DMS53 treated with DMSO at 0.1 percent for 48 hours (cell line): ENCODE measurements around the gene RRAS.

Source experiments
- DNase-seq: peaks from one replicate; lab custom pipeline; 2025; ENCODE audit not compliant: unreplicated experiment; lab: John Stamatoyannopoulos, UW

RRAS gene

DNA sequence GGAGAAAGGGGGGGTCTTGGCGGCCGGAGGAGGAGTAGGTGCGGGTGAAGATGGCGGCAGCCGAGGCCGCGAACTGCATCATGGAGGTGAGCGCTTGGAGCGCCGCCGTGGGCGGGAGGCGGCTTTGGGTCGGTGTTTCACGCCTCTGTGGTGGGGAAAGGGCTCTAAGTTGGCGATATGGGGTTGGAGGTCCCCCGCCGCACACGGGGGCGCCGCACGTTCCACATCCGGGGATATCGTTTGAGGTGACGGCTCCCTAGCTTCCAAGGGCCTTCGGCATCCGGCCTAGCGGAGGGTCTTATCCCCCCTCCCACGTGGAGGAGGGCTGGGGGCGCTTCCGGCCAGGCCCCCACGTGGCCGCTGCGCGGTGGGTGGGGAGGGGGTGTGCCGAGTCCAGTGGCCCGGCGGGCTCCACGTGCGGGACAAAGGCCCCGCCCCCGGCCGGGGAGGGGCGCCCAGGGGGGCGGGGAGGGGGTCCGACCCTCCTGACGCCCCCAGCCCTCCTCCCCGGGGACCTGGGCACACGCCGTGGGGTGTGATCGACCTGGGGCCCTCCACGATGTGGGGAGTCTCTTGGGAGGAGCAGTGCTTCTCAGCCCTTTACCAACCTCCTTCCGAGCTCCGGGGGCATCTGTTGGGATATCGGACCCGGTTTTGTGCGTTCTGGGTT lies 37.4 kb upstream of the RRAS start, which contains the start of gene PRMT1:
PRMT1 (plus strand) TSS at position 41 of the 670 bp plus-strand sequence; CDS start at position 51, 10 bp downstream.
- DNase-seq: no peak

GRCh38 chr19:49676784-49677230 lies 36.9 kb upstream of the RRAS start:
- DNase-seq: peak; percentile 100

DNA sequence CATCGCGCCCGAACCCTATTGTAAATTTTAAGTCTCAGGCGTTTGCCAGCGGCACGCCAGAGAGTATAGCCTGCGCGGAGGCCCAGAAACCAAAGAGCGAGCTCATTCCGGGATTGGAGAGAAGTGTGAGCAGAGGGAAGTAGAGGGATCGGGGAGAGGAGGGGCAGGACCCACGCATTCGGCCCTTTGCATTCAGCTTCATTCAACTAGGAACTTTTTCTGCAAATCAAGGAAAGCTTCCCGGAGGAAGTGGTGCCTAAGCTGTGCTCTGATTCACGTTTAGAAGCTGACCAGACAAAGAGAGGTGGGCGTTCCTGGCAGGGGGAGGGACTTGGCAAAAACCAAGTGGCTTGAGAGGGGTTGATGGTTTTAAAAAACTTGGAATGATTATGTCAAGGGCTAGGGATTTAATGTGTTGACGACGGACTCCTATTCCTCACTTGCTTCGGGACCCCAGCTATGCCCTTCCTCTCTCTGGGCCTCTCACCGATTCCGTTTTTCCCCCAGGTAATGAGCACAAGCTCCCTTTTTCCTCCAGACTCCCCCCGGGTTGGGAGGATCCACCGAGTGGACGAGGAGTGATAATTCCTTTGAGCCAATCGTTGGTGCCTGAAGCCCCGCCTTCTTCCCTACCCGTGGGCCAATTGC lies 36.3 kb upstream of the RRAS start:
- DNase-seq: peak; percentile 81

DNA sequence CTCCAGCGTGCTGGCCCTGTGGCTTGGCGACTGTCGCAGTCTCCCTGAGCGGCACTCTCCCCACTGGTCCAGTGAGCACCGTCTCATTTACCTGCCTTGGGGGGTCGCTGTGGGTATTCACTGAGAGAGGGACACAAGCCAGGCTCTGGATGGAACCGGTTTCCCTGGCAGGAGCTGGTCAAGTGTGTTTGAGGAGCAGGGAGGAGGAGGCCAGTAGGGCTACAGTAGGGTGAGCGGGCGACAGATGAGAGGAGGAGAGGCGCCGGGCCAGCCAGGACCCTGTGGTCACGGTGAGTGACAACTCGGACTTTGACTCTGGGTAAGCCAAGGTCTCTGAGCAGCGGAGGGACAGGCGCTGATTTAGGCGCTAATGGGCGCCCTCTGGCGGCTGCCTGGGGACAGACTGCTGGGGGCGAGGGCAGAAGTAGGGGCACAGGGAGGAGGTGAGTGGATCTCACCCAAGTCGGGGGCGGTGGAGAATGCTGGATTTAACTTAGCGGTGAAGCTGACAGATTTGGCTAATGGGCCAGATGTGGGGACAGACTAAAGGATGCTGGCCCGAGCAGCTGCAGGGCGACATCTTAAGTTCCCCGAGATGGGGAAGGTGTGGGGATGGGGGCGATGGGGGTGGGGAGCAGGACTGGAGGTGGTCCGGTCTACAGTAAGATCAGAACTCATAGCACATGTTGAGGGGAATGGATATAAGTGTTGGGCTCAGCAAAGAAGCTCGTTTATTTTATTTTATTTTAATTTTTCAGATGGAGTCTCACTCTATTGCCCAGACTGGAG lies 32.4 kb upstream of the RRAS start:
- DNase-seq: peak; percentile 80

GRCh38 chr19:49669516-49669915 lies 29.6 kb upstream of the RRAS start:
- no peak for DNase-seq

DNA sequence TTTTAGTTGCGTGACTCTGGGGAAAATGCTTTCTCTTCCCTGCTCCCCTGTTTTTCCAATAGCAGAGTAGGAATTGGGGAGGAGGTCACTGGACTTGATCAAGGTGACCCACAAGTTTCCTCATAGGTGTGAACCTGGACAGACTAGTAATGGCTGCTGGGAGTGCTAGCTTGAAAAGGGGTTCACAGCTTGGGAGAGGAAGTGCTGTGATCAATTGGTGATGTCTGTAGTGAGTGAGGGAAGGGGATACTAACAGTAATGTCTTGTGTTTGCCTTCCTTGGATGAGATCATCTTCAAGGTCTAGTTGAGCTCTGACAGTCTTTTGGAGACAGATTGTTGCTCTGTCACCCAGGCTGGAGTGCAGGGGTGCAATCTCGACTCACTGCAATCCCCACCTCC lies 27.5 kb upstream of the RRAS start:
- DNase-seq: no peak

- DNase-seq: no peak
Measured at GRCh38 chr19:49666120-49666444, 26.1 kb upstream of the RRAS start.

DNA sequence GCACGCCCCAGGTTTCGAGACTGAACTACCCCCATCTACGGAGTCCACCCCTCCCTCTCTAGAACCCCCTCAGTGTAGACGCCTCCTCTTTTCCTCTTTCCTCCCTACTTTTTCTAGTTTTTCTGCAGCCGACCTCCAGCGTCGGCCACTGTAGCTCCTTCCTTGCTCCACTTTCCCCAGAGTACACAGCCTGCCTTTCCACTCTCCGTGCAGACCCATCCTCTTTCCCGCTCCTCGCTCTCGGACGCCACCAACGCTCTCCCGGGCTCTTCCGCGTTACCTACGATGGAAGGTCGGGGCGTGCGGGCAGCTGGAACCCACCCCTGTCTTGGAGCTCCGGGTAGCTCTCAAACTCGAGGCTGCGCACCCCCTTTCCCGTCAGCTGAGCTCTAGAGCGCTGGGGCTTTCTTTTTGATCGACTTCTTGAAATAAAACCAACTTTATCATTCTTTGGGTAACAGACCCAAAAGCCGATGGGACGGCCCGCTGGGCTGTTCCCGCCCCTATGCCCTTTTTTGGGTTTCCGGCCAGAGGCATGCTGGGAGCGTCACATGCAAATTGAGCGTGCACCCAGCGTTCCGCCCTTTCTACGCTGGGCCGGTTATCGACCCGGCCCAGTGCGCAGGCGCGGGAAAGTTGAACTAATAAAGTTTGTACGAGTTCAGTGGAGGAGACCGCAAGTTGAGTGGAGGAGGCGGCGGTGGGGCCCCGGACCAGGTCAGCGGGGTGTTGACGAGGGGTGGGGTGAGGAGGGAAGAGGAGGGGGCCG lies 25.6 kb upstream of the RRAS start, which contains the start of the genes BCL2L12 and IRF3:
BCL2L12 (plus strand) TSS at position 583 of the 769 bp plus-strand sequence. CDS start 760 bp downstream, outside the sequence.
IRF3 (minus strand) TSS at position 507 of the 769 bp plus-strand sequence. CDS start 1,019 bp downstream, outside the sequence.
- DNase-seq: peak; percentile 73

GRCh38 chr19:49665036-49665350 lies 25.1 kb upstream of the RRAS start:
- no peak for DNase-seq

DNA sequence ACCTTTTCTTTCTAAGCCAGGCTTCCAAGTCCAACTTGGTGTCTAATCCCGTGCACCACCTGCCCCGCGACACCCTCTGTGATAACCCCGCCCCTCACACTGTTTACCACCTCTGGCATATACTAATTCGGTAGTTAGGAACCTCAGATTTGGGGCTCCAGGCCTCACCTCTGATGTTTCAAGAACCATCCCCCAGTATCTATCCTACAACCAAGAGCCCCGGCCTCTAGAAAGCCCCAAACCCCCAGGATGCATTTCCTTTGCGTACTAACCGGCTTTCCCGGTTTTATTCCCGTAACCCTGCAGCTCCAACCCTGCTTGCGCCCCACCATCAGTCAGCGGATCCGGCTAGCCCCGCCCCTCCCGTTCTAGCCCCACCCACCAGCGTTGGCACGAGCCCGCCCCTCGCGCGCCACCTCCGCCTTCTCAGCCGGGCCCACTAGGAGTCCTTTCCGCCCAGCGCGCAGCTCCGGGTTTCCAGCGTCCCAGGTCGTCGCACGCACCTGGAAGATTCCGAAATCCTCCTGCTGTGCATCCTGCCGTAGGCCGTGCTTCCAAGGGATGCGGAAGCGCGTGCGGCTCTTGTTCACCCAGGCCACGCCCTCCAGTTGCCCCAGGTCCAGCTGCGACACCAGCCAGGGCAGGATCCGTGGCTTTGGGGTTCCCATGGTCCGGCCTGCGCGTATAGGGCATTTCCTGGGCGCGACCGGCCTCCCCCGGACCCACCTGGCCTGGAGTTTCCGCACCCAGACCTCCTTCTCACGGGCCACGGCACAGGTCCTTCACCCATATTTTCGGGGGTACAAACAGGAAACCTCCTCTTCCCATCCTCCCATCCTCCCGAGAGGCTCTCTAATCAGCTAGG lies 24.5 kb upstream of the RRAS start:
- DNase-seq: peak; percentile 79

- DNase-seq: no peak
Measured at GRCh38 chr19:49663224-49663623, 23.3 kb upstream of the RRAS start.

DNA sequence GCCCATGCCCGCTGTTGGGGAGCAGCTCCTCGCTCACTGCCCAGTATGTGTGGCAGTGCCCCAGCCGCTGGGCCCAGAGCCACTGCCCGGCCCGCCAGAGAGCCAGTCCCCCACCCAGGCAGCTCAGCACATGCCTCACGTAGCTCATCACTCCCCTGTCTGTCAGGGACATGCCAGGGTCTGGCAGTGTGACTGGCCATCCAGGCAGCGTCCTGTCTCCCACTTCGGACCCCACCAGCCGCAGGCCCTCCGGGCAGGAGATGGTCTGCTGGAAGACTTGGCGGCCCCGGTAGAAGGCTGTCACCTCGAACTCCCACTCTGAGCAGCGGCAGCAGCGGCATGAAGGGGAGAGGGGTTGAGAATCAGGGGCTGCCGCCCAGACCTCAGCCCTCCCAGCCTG lies 22.1 kb upstream of the RRAS start:
- DNase-seq: no peak

DNA sequence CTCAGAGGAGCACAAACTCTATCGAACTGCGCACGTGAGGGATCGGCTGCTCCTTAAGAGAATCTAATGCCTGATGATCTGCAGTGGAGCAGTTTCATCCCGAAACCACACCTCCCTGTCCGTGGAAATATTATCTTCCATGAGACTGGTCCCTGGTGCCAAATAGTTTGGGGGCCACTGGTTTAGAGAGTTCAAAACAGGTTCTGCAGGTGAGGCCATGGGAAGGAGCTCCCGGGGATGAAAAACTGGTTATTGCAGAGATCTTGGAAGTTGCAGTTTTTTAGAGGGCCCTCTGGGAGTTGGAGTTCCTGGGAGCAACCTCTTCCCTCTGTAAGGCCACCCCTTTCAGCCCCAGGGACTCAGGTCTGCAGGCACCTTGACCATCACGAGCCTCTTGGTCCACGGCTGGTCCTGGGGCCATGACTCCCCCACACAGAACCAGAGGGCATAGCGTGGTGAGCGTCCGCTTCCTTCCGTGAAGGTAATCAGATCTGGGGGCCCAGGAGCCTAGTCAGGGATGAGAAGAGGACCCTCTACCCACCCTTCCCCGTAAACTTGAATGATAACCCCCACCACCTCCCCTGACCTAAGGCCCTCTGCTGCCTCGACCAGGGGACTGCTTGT lies 20.5 kb upstream of the RRAS start:
- DNase-seq: no peak

DNA sequence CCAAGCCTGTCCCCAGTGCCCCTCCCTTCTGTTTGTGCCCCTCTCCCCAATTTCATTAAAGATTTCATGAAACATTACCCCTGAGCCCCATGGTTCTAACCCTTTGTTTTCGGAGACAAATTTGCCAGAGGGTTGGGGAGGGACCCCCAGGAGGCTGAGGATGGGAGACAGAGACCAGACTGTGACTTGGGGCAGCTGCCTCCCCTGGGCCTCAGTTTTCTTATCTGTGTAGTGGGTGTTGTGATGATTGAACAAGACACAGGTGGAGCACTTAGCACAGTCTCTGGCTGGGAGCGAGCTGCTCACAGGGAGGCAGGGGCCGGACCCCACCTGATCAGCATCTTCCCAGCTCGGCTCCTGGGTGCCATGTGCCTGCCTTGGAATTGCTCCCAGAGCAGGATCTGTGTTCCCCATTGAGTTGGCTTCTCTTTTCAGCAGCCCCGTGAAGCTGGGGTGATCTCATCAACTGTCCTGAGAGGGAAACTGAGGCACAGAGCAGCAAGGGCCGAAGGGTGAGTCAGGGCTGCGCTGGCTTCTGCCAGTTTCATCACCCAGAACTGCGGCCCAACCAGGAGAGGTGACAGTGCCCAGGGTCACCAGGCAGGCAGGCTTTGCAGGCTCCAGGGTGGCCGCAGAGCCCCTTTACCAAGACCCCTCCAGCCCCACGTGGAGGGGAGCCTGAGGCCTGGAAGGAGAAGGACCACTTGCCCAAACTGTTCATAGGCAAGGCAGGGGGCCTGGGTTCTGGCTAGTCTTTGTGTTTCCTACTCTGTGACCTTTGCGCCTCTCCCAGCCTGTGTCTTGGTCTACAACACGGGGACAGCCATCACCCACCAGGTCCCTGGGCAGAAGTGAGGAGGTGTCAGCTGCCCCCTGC lies 18.9 kb upstream of the RRAS start:
- no peak for DNase-seq

- DNase-seq: no peak
Measured at GRCh38 chr19:49658139-49658517, 18.2 kb upstream of the RRAS start.

DNA sequence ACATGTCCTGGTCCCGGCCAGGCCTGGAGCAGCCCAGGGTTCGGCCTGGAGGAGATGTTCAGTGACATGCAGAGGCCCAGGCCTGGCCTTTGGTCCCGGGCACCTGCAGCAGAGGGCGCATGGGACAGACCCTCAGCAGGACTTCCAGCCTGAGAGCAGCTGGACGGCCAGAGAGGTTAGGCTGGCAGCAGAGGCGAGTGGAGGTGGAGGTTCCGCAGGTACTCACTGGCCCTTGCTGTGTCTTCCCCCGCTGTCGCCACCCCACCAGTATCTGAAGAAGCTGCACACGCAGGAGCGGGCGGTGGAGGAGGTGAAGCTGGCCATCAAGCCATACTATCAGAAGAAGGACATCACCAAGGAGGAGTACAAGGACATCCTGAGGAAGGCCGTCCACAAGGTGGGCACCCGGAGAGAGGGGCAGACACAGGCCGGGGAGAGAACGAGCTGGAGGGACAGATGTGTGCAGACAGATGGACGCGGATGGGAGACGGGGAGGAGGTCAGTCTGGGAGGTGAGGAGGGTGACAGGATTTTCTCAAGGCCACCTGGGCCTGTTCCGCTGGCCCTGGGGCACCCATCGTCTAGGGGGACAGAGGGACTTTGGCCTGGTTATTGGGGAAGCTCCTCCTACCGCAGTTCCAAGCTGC lies 17.7 kb upstream of the RRAS start:
- DNase-seq: no peak

DNA sequence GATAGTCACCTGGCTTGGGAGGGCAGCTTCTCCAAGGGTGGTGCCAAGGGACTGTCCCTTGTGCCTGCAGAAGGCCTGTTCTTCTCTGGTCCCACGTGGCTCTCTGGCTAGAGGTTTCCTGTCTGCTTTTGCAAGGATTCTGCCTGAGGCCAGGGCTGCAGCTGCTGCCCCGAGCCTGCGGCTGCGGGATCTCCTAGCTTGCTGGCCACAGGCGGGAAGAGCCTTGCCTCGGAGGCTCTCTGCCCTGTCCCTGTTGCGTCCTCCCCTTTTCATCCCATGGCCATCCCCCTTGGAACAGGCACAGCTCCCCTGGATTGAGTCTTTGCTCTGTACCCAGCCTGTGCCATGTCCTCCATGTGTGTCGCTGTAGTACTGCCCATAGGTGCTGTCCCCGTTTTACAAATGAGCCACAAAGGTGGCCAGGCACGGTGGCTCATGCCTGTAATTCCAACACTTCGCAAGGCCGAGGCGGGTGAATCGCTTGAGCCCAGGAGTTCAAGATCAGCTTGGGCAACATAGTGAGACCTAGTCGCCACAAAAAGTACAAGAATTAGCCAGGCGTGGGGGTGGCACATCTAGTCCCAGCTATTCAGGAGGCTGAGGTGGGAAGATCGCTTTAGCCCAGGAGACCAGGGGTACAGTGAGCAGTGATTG lies 16.6 kb upstream of the RRAS start:
- DNase-seq: no peak
